NAMALWA (cell line): ENCODE data around the gene MYO10.

Experiments used
- DNase-seq: peaks from one replicate; pipeline ENCODE4 v3.0.0-alpha.2; 2015; ENCODE audit warnings: low spot score

MYO10 gene

DNA sequence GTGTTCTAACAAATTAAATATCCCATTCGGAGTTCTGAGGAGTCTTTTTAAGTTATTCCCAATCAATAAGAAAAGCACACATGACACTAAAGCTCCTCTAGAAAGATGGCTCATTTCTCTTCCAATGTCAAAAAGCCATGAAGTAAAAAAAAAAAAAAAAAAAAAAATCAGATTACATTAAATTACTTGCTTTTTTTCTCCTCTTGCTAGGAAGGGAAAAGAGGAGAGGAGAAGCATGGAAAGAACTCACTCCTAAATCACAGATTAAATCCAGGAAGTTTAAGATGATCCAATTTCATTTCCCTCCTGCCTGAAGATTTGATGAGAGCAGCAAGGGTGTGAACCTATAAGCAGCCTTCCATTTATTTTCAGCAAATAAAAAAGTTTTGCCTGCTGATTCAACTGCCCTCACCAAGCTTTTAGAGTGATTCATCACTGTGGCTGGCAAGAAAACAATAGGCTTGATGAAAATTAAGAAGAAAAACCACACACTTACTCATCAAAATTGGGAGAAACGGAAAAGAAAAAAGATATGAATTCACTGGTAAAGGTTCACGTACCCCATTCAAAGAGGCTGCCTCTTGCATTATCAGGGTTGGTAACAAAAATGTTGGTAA, 19.7 kb downstream of the MYO10 start:
- DNase-seq, result no peak

DNA sequence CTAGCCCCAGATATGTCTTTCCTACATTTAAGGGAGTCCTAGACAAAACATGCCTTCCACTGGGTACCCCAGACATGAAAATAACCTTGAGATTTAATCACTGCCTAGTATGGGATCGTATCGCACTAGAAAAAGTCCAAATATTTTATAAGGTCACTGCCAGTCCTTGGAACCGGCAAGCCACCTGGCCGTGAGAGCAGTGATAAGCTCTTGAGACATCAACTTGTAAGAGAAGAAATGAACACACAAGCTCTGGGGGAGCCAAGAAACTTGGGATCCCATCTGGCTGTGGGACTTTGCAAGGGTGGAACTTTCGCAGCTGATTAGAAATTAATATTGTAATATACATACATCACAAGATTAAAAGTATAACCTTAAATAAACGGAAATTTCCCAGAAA, 21.5 kb downstream of the MYO10 start:
- no peak for DNase-seq

DNA sequence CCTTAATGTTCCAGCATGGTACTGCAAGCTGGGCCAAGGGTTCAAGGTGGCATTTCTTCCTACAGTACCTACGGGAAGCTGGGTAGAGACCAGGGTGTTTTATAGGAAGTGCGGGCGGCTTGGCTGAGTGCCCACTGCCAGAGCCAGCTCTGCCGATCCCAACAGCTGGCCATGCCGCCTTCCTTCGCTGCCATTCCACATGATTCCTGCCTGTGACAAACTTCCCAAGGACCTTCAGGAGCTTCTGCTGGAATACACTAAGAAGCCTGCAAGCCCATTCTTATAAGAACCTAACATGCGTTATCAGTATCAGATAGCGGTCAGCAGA, 22.0 kb downstream of the MYO10 start:
- no peak for DNase-seq

DNA sequence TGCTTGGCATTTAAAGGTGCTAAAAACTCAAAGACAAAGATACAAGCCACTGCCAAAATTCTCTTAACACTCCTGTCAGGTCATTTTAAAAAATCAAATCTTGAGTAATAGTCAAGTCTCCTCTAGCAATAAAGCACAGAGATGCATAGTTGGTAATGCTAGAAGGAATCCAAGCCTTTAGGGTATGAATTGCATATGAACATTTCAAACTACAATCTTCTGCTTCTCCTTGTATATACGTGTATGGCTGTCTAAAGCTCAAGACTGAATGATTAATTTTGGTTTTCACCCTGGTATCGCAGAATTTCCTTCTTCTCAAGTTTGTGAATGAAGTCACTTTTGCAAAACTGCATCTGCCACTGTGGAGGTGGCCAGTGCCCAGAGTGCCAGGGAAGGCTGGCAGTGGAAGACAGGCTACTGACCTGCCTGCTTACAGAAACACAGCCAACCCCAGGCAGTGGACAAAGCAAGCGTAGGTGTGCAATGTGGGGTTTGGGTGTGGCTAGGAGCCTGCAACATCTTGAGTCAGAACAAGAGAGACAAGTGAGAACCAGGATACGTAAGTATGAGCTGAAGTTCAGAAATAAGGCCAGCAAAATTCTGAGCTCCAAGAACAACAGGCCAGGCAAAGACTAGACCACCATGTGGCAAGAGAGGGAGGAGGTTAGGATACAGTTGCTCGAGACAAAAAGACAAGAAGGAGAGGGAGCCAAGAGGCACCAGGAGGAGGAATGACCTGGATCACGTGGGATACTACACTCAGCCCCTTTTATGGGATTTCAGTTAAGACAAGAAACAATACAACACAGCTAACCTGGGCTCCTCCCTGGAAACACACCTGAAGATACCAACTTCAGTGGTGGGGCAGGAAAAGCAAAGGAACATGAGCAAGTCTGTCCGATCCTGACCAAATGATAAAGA, 22.6 kb downstream of the MYO10 start:
- no peak for DNase-seq

DNA sequence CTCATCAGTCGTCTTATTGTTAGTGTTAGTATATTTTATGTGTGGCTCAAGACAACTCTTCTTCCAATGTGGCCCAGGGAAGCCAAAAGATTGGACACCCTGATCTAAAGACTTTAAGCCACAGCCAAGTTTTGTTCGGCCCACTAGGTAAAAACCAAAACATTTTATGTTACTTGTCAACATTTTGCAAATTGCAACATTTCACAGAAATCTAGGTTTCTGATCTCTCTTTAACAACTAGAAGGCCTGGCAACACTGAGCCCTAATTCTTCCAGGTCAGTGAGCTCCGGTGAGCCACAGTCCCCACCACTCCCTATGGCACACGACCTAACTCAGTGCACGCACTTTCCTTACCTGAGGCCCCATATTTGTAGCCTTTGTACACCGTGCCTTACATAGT, 24.0 kb downstream of the MYO10 start:
- no peak for DNase-seq

DNA sequence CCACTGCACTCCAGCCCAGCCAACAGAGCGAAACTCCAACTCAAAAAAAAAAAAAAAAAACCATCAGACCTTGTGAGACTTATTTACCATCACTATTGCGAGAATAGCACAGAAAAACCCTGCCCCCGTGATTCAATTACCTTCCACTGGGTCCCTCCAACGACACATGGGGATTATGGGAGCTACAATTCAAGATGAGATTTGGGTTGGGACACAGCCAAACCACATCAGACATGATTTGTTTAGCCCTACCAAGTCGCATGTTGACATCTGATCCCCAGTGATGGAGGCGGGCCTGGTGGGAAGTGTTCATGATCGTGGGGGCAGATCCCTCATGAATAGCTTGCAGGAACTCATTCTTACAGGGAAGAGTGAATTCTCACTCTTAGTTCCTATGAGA, 26.6 kb downstream of the MYO10 start:
- no peak for DNase-seq

DNA sequence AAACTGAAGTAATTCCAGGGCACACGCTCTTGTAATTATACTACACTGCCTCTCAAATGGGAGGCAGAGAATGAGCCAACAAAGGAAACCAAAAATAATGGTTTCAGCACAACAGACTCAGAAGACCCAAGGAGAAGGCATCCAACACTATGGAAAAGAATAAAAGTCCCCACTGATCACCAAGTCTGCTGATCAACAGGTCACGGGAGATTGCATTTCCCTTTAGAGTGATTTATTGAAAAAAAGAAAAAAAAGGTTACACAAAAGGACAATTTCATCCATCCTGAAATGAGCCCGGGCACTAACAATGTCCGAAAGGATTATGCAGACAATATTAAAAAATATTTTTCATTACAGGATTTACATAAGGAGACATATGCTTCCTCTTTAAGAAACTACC, 28.8 kb downstream of the MYO10 start:
- no peak for DNase-seq

DNA sequence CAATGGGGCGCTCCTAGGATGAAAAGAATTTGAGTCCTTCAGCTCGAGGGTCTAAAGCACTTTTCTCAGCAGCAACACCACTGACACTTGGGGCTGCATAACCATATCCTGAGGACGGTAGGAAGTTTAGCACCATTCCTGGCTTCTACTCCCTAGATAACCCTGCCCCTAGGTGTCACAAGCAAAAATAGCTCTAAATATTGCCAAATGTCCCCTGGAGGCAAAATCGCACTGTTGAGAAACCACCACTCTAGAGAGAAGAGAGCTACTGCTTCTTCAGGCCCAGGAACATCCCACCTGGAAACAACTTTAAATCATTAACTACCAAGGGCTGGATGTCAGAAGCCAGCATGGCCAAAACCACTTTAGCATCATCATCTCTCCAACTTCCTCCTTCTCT, 29.8 kb downstream of the MYO10 start:
- DNase-seq, result no peak

DNA sequence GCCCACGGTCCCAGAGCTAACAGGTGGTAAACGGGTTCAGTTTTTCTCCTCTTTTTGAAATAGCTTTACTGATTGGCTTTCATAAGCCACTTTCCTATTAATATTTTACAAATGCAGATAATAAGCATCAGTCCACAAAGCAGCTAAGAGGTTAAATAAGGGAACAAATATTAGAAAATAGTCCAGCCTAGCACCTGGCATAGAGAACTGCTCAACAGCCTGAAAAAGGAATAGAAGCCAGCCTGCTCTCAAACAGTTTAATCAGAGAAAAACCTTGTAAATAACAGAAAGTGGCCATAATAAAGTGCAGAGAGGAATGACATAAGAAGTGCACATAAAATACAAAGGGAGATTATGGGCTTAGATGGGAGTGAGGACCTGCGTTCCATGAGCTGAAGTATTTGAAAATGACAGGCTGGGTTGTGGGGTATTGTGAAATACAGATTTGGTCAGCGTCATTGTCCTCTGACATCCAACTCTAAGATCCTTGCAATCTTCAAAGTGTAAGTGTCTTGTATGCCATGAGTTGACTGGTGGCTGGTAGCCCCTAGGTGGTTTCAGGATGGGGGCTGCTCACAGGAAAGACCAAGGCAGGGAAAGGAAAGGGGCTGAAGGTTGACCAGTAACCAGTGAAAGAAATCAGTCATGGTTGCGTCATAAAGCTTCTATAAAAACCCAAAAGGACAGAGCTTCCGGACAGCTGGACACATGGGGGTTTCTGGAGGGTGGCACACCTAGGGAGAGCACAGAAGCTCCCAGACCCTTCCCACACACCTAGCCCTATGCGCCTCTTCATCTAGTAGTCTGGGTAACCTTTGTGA, 32.4 kb downstream of the MYO10 start:
- DNase-seq, result no peak

DNA sequence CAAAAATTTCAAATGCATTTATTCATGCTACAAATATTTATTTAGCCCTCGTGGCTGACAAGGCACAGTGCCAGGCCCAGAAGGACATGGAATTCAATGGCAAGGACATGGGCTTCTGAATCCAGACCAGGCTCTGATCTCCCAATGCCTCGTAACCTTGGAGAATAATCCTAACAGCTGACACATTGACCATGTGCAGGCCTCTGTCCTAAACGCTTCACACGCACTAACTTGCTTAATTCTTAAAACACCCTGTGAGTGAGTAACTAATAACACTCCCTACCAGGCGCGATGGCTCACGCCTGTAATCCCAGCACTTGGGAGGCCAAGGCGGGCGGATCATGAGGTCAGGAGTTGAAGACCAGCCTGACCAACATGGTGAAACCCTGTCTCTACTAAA, 33.2 kb downstream of the MYO10 start:
- DNase-seq, result no peak

DNA sequence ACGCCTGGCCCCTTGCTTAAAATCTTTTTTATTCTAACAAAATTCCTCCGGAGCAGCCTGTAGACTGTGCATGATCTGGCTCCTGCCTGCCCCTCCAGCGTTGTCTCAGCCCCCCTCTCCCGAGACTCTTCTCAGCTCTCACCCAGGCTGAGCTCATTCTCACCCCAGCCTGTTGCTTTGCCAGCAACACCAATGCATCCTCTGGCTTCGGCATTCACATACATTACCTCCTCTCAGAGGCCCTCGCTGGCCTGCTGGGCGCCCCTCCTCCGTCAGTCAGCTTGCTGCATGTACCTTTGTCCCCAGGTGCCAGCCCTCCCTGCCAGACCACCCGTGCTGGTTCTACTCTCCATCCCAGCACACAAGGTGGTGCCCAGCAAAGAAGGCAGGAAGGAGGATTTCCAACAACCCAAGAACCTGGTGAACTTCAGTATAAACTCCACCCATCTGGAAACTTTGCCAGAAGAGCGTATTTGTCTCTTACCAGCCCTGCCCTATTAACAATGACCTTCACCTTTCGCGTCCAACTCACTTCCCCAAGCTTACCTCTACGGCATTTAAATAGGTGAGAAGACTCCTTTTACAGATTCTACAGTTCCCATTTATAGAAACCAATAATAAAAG, 35.0 kb downstream of the MYO10 start:
- DNase-seq, result no peak

DNA sequence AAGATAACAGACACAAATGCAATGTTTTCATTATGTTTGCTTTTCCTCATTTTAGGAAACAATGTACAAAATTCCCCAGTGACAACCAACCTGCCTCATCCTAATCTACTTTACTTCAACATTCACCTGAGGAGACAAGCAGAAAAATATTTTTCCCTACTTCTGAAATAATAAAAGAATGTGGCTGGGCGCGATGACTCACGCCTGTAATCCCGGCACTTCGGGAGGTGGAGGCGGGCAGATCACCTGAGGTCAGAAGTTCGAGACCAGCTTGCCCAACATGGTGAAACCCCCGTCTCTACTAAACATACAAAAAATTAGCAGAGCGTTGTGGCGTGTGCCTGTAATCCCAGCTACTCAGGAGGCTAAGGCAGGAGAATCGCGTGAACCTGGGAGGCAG, 36.9 kb downstream of the MYO10 start:
- no peak for DNase-seq

DNA sequence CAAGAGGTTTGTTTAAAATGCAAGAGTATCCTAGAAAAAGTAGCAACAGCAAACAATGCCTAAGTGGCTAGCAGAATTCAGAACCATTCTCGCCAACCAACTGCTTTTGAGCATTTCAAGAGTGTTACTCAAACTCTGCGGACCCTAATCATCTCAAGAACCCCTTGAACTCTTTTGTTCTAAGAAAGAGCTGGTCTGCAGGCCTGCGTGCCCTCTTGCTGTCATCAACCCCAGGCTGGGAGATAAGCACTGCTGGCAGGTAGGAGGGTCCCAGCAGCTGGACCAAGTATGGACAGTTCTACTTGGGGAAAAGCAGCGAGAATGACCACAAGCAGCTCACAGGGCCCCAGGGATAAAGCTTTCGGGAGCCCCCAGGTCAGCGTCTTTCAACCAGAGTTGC, 38.3 kb downstream of the MYO10 start:
- no peak for DNase-seq

DNA sequence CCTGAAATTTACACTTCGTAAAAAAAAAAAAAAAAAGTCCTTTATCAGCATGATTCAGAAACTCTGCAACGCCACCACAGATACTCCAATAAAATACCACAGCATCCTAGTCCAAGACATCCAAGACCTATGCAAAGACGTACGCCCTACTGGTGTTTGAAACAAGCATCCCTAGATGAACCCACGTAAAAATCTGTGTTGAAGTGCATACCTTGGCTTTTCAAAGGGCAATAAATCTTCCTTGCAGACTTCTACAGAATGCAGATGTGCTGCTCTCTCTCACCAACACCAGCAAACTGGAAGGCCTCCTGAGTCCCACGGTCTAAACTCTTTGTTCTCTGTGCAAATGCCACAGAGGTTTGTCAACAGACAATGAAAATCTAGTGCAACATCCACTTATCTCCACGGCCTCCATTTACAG, 38.8 kb downstream of the MYO10 start:
- no peak for DNase-seq

DNA sequence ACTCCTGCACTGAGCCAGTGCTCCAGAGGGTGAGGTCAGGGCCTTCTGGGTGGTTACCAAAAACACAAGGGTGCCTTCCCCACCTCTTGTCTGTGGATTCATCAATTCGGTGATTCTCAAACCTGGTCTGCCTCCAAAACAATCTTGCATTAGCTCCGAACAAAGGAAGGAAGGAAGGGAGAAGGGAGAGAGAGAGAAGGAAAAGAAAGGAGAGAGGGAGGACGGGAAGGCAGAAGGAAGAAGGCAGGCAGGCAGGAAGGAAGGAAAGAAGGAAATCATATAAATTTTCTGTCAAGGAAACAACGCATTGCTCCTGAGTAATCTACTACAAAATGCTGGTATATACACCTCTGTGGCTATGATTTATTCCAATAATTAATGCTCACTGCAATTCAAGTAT, 39.3 kb downstream of the MYO10 start:
- no peak for DNase-seq

DNA sequence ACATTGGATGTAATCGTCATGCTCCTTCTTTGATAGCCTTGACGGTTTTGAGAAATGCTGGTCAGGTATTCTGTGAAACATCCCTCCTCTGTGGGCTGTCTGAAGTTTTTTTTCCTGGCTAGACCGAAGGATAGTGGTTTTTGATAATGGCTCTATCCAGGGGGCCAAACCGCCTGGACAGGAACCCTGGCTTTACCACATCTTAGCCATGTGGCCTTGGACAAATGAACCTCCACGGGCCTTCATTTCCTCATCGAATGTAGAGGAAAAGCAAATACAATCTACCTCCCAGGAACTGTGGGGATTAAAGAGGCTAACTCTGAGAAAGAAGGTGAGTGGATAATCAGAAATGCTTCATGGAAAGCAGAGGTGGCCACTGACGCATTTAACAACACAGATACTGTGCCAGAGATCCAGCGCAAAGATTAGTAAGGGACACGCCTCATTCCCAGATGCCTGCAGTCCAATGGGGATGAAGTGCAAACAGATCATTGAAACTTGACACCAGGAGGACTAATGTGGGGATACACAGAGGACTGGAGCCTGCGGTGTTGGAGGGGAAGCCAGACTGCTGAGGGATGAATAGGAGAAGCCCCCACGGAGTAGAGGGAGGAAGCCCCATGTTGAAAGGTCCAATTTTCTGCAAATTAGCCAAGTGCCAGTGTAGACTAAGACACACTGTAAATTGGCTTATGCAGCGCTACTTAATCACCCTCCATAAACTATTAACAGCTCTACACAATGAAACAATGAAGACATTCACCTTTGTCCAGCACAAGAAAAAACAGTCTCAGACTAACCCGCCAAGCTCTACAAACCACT, 41.6 kb downstream of the MYO10 start:
- DNase-seq, result no peak

DNA sequence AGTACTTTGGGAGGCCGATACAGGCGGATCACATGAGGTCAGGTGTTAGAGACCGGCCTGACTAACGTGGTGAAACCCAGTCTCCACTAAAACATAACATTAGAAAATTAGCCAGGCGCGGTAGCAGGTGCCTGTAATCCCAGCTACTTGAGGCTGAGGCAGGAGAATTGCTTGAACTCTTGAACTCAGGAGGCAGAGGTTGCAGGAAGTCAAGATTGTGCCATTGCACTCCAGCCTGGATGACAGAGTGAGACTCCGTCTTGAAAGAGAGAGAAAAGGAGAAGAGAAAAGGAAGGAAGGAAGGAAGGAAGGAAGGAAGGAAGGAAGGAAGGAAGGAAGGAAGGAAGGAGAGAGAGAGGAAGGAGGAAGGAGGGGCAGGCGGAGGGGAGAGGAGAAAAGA, 45.1 kb downstream of the MYO10 start:
- DNase-seq, result no peak

DNA sequence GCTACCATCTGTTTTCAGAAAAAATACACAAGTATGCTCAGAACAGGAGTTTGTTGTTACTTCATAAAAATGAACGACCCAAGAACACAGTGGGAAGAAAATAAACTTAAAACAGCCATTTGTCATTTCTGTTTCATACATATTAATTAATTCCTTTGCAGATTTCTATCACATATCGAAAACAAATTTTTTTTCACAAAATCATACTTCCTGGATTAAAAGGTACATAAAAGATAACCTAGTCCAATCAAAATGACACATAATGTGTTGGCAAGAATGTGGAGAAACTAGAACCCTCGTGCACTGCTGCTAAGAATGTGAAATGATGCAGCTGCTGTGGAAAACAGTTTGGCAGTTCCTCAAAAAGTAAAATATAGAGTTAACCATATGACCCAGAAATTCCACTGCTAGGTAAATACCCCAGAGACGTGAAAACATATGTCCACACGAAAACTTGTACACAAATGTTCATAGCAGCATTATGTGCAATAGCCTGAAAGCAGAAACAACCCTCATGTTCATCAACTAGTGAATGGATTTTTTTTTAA, 46.0 kb downstream of the MYO10 start:
- DNase-seq, result no peak

DNA sequence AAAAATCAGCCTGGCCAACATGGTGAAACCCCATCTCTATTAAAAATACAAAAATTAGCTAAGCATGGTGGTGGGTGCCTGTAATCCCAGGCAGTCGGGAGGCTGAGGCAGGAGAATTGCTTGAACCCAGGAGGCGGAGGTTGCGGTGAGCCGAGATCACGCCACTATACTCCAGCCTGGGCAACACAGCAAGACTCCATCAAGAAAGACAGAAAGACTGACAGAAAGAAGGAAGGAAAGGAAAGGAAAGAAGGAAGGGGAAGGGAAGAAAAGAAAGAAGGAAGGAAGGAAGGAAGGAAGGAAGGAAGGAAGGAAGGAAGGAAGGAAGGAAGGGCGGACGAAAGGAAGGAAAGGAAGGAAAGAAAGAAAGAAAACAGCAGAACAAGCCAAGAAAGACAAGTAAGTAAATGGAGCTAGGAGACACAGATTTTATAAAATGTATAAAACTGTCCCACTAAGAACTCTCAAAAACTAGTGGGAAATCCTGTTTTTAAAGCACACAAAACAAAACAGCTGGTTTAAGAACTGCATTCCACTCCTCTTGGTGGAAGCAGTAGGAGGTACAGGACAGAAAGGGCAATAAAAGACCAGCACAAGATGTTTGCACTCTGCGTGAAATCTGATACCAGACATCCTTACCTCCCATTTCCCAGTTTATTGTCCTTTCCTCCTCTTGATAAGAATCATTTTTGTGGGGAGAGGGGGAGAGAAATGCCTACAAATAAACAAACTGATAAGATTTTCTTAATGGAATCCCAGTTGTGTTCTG, 46.7 kb downstream of the MYO10 start:
- no peak for DNase-seq

DNA sequence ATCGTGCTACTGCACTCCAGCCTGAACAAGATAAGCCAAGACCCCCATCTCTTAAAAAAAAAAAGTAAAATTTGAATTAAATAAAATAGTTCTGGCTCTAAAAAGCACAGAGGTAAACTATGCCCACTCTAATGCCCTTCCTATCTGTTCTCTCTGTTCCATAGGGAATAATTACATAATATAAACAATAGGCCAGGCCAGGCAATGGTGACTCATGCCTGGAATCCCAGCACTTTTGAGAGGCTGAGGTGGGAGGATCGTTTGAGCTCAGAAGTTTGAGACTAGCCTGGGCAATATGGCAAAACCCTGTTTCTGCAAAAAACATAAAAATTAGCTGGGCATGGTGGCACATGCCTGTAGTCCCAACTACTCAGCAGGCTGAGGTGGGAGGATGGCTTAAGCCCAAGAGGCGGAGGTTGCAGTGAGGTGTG, 47.4 kb downstream of the MYO10 start:
- no peak for DNase-seq
